Measurements from ENCODE around the gene LIG1. TPM values are rescaled to one million over a fixed set of nuclear protein-coding genes. Genes with fewer than 3 reads are reported as not detected.

The LIG1 gene
- total RNA-seq, 1 donor from 2014 or later: 3.4 TPM

GRCh38 chr19:48135411-48135810 lies 34.7 kb downstream of the LIG1 start:
- Histone ChIP-seq H3K27ac (replicated peaks) (no peak overlapping the region), H3K4me1 (no peaks in the 10 kb centered on the region), H3K9me3 (replicated peaks) (no peaks in the 10 kb centered on the region), H3K4me3 (no peak overlapping the region), H3K36me3 (peaks cover 4% of the 10 kb centered on the region), H3K27me3 (ENCODE audit: low read depth) (no peaks in the 10 kb centered on the region)
- no peak for TF ChIP-seq CTCF (IDR thresholded peaks at IDR 0.05; ENCODE audit: borderline replicate concordance)
- no peak for DNase-seq
- intact Hi-C loops (cut with micrococcal nuclease): no loop called here

GRCh38 chr19:48133094-48133493 lies 37.0 kb downstream of the LIG1 start:
- DNase-seq: no peak

GRCh38 chr19:48127561-48127960 lies 42.6 kb downstream of the LIG1 start:
- Histone ChIP-seq H3K36me3 (peaks cover 13% of the 10 kb centered on the region), H3K27me3 (ENCODE audit: low read depth) (no peaks in the 10 kb centered on the region), H3K27ac (replicated peaks) (no peak overlapping the region), H3K4me1 (peaks cover 9% of the 10 kb centered on the region), H3K9me3 (replicated peaks) (no peaks in the 10 kb centered on the region), H3K4me3 (no peak overlapping the region)
- intact Hi-C loops (cut with micrococcal nuclease): no loop called here
- no peak for DNase-seq
- no peak for TF ChIP-seq CTCF (IDR thresholded peaks at IDR 0.05; ENCODE audit: borderline replicate concordance)

More at GRCh38 chr19:48133094-48133493, 37.0 kb downstream of the LIG1 start:
- H3K9me3 ChIP-seq (replicated peaks): no peaks in the 10 kb centered on the region
- H3K27ac ChIP-seq (replicated peaks): no peak overlapping the region
- H3K27me3 ChIP-seq (ENCODE audit: low read depth): no peaks in the 10 kb centered on the region
- H3K36me3 ChIP-seq: peaks cover 7% of the 10 kb centered on the region
- no peak for TF ChIP-seq CTCF (IDR thresholded peaks at IDR 0.05; ENCODE audit: borderline replicate concordance)
- H3K4me1 ChIP-seq: no peaks in the 10 kb centered on the region
- intact Hi-C loops (cut with micrococcal nuclease): no loop called here
- H3K4me3 ChIP-seq: no peak overlapping the region

- DNase-seq: no peak
- no peak overlapping the region for H3K27ac ChIP-seq (replicated peaks)
- peaks cover 9% of the 10 kb centered on the region for H3K36me3 ChIP-seq
- intact Hi-C loops (cut with micrococcal nuclease): no loop called here
- no peak for TF ChIP-seq CTCF (IDR thresholded peaks at IDR 0.05; ENCODE audit: borderline replicate concordance)
- no peak overlapping the region for H3K4me3 ChIP-seq
- H3K4me1 ChIP-seq: peaks cover 21% of the 10 kb centered on the region
- no peaks in the 10 kb centered on the region for H3K9me3 ChIP-seq (replicated peaks)
- no peaks in the 10 kb centered on the region for H3K27me3 ChIP-seq (ENCODE audit: low read depth)
Observed at GRCh38 chr19:48123907-48124651, 46.1 kb downstream of the LIG1 start.

- Histone ChIP-seq H3K27ac (replicated peaks) (no peak overlapping the region), H3K4me1 (peaks cover 21% of the 10 kb centered on the region), H3K4me3 (no peak overlapping the region), H3K9me3 (replicated peaks) (no peaks in the 10 kb centered on the region), H3K36me3 (peaks cover under 1% of the 10 kb centered on the region), H3K27me3 (ENCODE audit: low read depth) (no peaks in the 10 kb centered on the region)
- no peak for TF ChIP-seq CTCF (IDR thresholded peaks at IDR 0.05; ENCODE audit: borderline replicate concordance)
- intact Hi-C loops (cut with micrococcal nuclease): no loop called here
- DNase-seq: no peak
Observed at GRCh38 chr19:48122421-48122820, 47.7 kb downstream of the LIG1 start.
